Vagina (tissue), 2 donors: Measurements from ENCODE around the gene TENM4.

Experiments
- CTCF ChIP-seq, 3 experiments: fragments of 450-650 bp in 2 of 3; fragments of 200-600 bp in 1 of 3; sonication (generic) in 1 of 3; IDR thresholded peaks; one replicate each; pipeline ENCODE4 v1.5.1; 2017 to 2019; ENCODE audit warnings: antibody characterized with exemption in 3 of 3, mild to moderate bottlenecking in 2 of 3, moderate library complexity in 2 of 3
- POLR2A ChIP-seq, 2 donors: fragments of 450-650 bp; IDR thresholded peaks; one replicate each; pipeline ENCODE4 v1.6.1; 2017; ENCODE audit warnings: antibody characterized with exemption in 2 of 2, mild to moderate bottlenecking in 2 of 2, moderate library complexity in 2 of 2
- POLR2AphosphoS5 ChIP-seq, 2 donors: sonication (generic); formaldehyde crosslinking; IDR thresholded peaks; one replicate each; pipeline ENCODE4 v1.9.0; 2017; ENCODE audit warnings: antibody characterized with exemption in 2 of 2, mild to moderate bottlenecking in 2 of 2, low read depth in 1 of 2; ENCODE audit not compliant: insufficient read depth in 1 of 2

GRCh38 chr11:79033833-79034232 is 407.0 kb downstream of the TENM4 start:
- no peak for TF ChIP-seq CTCF (IDR thresholded peaks at IDR 0.05)
- TF ChIP-seq POLR2A (IDR thresholded peaks at IDR 0.05), result no peak
- TF ChIP-seq POLR2AphosphoS5 (IDR thresholded peaks at IDR 0.05; ENCODE audit: insufficient read depth in 1 of 2, low read depth in 1 of 2), result no peak
